HCT116 (cell line): ENCODE data around the gene AUTS2. TPM values are rescaled to one million over a fixed set of nuclear protein-coding genes. Genes with fewer than 3 reads are reported as not detected.

Experiments
- ATAC-seq: fragments of 200-7000 bp; cut with Tn5 transposase; 2 replicates; pipeline ENCODE4 v1.9.1; 2020; ENCODE audit warnings: mild to moderate bottlenecking, moderate library complexity
- BruUV-seq: library from RNA; stranded (reverse); fragments of 400-500 nt; replicated peaks from 2 replicates; lab custom pipeline; 2021; lab: Mats Ljungman, UMichigan
- CTCF ChIA-PET: fragments of 300-600 bp; sonication (Branson Sonifier 250); formaldehyde crosslinking; loops from one replicate; lab custom pipeline; 2021; ENCODE audit warnings: antibody characterized with exemption; lab: Charles Lee
- POLR2A ChIA-PET: fragments of 300-600, 350-600 bp; sonication (Branson Sonifier 250); formaldehyde crosslinking; loops from one replicate; lab custom pipeline; 2021; ENCODE audit warnings: antibody characterized with exemption; lab: Charles Lee
- RAD21 ChIA-PET, 2 experiments: fragments of 300-600 bp; sonication (Branson Sonifier 250); formaldehyde crosslinking; loops; one replicate each; lab custom pipeline; 2023; ENCODE audit warnings: low total read pairs in 2 of 2; ENCODE audit not compliant: uncharacterized antibody in 2 of 2, unreplicated experiment in 2 of 2, low non-redundant PET in 1 of 2; lab: Charles Lee
- DNase-seq: peaks from one replicate; pipeline ENCODE4 v3.0.0-alpha.2; 2010; ENCODE audit warnings: low read depth, low spot score
- H2AFZ ChIP-seq: fragments of 200-600 bp; shearing (Covaris generic), sonication (generic); 2 replicates; pipeline ENCODE4 v1.6.1; 2017; ENCODE audit warnings: low read depth, mixed run types, mixed read lengths, antibody characterized with exemption, low read length; ENCODE audit not compliant: poor library complexity, severe bottlenecking
- H3K27ac ChIP-seq: 2 replicates; pipeline ENCODE4 v1.5.1; 2012; ENCODE audit warnings: low read depth, low read length
- H3K27me3 ChIP-seq: fragments of 200-600 bp; sonication (generic); 2 replicates; pipeline ENCODE4 v1.6.1; 2016; ENCODE audit warnings: mixed run types, low read length, mixed read lengths; ENCODE audit not compliant: insufficient read depth
- H3K36me3 ChIP-seq, 2 experiments: fragments of 200-500 bp in 1 of 2; fragments of 200-600 bp in 1 of 2; sonication (Bioruptor generic) in 1 of 2; sonication (generic) in 1 of 2; 2 replicates each; pipeline versions ENCODE4 v1.5.1 to v1.6.1; 2014 to 2016; ENCODE audit warnings: low read length in 2 of 2, inconsistent platforms in 1 of 2, mixed read lengths in 1 of 2, mixed run types in 1 of 2; ENCODE audit not compliant: insufficient read depth in 2 of 2, control insufficient read depth in 1 of 2
- H3K4me1 ChIP-seq, 2 experiments: fragments of 200-600 bp in 1 of 2; sonication (generic) in 1 of 2; 2 replicates each; pipeline versions ENCODE4 v1.5.1 to v1.6.1; 2012 to 2017; ENCODE audit warnings: low read length in 2 of 2, inconsistent platforms in 1 of 2, mild to moderate bottlenecking in 1 of 2, mixed read lengths in 1 of 2, mixed run types in 1 of 2, moderate library complexity in 1 of 2; ENCODE audit not compliant: insufficient read depth in 2 of 2, control insufficient read depth in 1 of 2
- H3K4me2 ChIP-seq: fragments of 200-600 bp; sonication (generic); 2 replicates; pipeline ENCODE4 v1.6.1; 2017; ENCODE audit warnings: mixed run types, low read length, mixed read lengths
- H3K4me3 ChIP-seq, 2 experiments: fragments of 200-600 bp in 1 of 2; sonication (generic) in 1 of 2; replicated peaks in 1 of 2; 2 replicates each; pipeline ENCODE4 v1.5.1; 2011 to 2016; ENCODE audit warnings: low read length in 2 of 2, control low read depth in 1 of 2, low read depth in 1 of 2, mild to moderate bottlenecking in 1 of 2, mixed read lengths in 1 of 2, mixed run types in 1 of 2
- H3K79me2 ChIP-seq: fragments of 200-600 bp; sonication (generic); 2 replicates; pipeline ENCODE4 v1.6.1; 2017; ENCODE audit warnings: mild to moderate bottlenecking, mixed run types, low read length, moderate library complexity, mixed read lengths; ENCODE audit not compliant: insufficient read depth
- H3K9ac ChIP-seq: fragments of 200-600 bp; sonication (generic); 2 replicates; pipeline ENCODE4 v1.6.1; 2016; ENCODE audit warnings: low read length, mixed read lengths
- H3K9me2 ChIP-seq: fragments of 200-600 bp; sonication (generic), shearing (Covaris generic); 2 replicates; pipeline ENCODE4 v1.6.1; 2017; ENCODE audit warnings: mixed run types, mild to moderate bottlenecking, moderate library complexity; ENCODE audit not compliant: insufficient read depth
- H3K9me3 ChIP-seq, 2 experiments: fragments of 200-500 bp in 1 of 2; fragments of 200-600 bp in 1 of 2; sonication (Bioruptor generic) in 1 of 2; sonication (generic) in 1 of 2; 2 replicates each; pipeline ENCODE4 v1.6.1; 2014 to 2017; ENCODE audit warnings: low read length in 2 of 2, mixed read lengths in 2 of 2, inconsistent platforms in 1 of 2, low read depth in 1 of 2, mild to moderate bottlenecking in 1 of 2, mixed run types in 1 of 2, moderate library complexity in 1 of 2; ENCODE audit not compliant: control insufficient read depth in 1 of 2, insufficient read depth in 1 of 2
- H4K20me1 ChIP-seq: fragments of 200-600 bp; sonication (generic), shearing (Covaris generic); 2 replicates; pipeline ENCODE4 v1.6.1; 2017; ENCODE audit warnings: mixed run types, mild to moderate bottlenecking, moderate library complexity; ENCODE audit not compliant: insufficient read depth
- CBX3 ChIP-seq: IDR thresholded peaks from 2 replicates; pipeline ENCODE4 v1.6.1; 2012; ENCODE audit warnings: low read depth
- CEBPB ChIP-seq: IDR thresholded peaks from 2 replicates; pipeline ENCODE4 v1.6.1; 2012; ENCODE audit warnings: low read depth
- EGR1 ChIP-seq: IDR thresholded peaks from 2 replicates; pipeline ENCODE4 v1.6.1; 2012; ENCODE audit warnings: low read depth
- POLR2AphosphoS5 ChIP-seq: IDR thresholded peaks from 2 replicates; pipeline ENCODE4 v1.6.1; 2011; ENCODE audit warnings: mild to moderate bottlenecking, low read depth, low read length, moderate library complexity
- RAD21 ChIP-seq: IDR thresholded peaks from 2 replicates; pipeline ENCODE4 v1.6.1; 2012; ENCODE audit warnings: low read depth, mild to moderate bottlenecking
- SRF ChIP-seq: IDR thresholded peaks from 2 replicates; pipeline ENCODE4 v1.6.1; 2012; ENCODE audit warnings: low read depth
- TCF7L2 ChIP-seq: IDR thresholded peaks from 2 replicates; pipeline ENCODE4 v1.7.0; 2011; ENCODE audit warnings: borderline replicate concordance, inconsistent platforms; ENCODE audit not compliant: insufficient read depth, insufficient read length; ENCODE audit errors: extremely low read depth
- ZNF274 ChIP-seq: fragments of 200-500 bp; sonication (Bioruptor generic); IDR thresholded peaks from 2 replicates; pipeline ENCODE4 v1.6.1; 2014; ENCODE audit warnings: mild to moderate bottlenecking, low read depth, low read length, inconsistent platforms
- intact Hi-C: fragments of 100-400 bp; cut with micrococcal nuclease; formaldehyde crosslinking; loops from 2 replicates; pipeline ENCODE4 v1.10.0; 2022
- total RNA-seq: library from RNA; stranded (reverse); gene quantifications from one replicate; pipeline ENCODE4 v1.2.1, GENCODE V29; 2021; ENCODE audit not compliant: unreplicated experiment
- TF ChIP-seq, protein P1 (sequence below): IDR thresholded peaks from 2 replicates; pipeline ENCODE4 v1.6.1; 2012; ENCODE audit warnings: low read depth
- TF ChIP-seq, protein P2 (sequence below): IDR thresholded peaks from 2 replicates; pipeline ENCODE4 v1.6.1; 2012
- TF ChIP-seq, protein P3 (sequence below): IDR thresholded peaks from 2 replicates; pipeline ENCODE4 v1.6.1; 2011; ENCODE audit warnings: mild to moderate bottlenecking, low read length, moderate library complexity; ENCODE audit not compliant: insufficient replicate concordance; ENCODE audit errors: extremely low read depth
- TF ChIP-seq, protein P4 (sequence below), 3 experiments: fragments of 200-600 bp in 1 of 3; sonication (generic) in 1 of 3; IDR thresholded peaks in 2 of 3; conservative IDR thresholded peaks in 1 of 3; 2 replicates each; pipeline ENCODE4 v1.5.1; 2012 to 2017; ENCODE audit warnings: low read depth in 2 of 3, low read length in 2 of 3, antibody characterized with exemption in 1 of 3, borderline replicate concordance in 1 of 3, control low read depth in 1 of 3, mild to moderate bottlenecking in 1 of 3, mixed read lengths in 1 of 3, mixed run types in 1 of 3, moderate library complexity in 1 of 3; ENCODE audit not compliant: insufficient read depth in 1 of 3

The AUTS2 gene
- total RNA-seq, 1 experiment from 2014 or later: 0.93 TPM

DNA sequence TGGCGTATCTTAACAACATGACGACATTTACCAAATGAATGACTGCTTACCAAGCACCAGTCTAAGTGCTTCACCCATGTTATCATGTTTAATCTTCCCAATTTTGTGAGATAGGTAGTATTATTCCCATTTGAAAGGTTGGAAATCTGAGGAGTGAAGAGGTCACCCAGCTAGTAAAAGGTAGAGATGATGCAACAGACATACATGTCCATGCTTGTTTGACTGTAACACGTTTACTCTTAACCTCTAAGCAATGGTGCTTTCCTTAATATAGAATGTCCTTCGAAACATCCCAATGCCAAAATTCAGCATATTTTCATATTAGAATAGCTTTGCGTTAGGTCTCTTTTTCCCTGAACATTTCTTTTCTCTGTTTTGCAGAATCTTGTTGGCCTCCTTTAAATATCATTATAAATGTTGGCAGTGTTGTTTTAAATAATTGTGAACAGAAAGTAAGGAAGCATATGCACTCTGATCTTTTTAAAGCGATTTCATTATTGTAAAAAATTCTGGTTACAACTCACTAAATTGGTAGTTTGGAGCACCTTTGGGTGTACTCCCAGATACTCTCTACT lies 722.8 kb downstream of the AUTS2 start (continued):
- no peak for TF ChIP-seq RAD21

DNA sequence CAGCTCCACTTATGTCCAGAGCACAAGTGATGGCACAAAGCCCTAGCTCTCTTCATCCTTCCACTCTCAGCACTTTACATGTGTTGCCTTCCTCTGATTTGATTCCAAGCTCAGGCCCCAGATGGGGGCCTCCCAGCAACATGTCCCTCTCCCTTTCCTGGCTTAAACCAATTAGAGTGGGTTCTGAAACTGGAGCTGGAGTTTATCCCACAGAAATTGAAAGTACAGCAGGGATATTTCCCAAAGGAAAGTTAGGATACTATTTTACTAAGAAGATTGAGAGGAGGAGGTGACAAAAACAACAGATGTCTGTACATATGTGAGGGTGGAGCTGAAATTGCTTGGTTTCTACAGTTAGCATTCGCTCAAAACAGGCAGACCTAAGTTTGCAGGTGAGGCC lies 724.6 kb downstream of the AUTS2 start:
- no peak for DNase-seq
- ChIA-PET POLR2A (no interaction called here), RAD21 (no interaction called here), CTCF (no interaction called here)
- Histone ChIP-seq H3K9ac (no peak overlapping the region), H3K4me1 (no peaks in the 10 kb centered on the region), H2AFZ (no peak overlapping the region), H3K4me2 (no peak overlapping the region), H3K36me3 (no peaks in the 10 kb centered on the region), H4K20me1 (no peaks in the 10 kb centered on the region), H3K27ac (no peak overlapping the region), H3K27me3 (no peaks in the 10 kb centered on the region), H3K79me2 (no peaks in the 10 kb centered on the region), H3K9me3 (peaks cover 0 to 44% of the 10 kb centered on the region in 2 experiments; a peak in 2 of 4 replicates), H3K9me2 (no peaks in the 10 kb centered on the region), H3K4me3 (no peak overlapping the region)
- no peak for ATAC-seq
- no TSS peak for BruUV-seq
- intact Hi-C loops: no loop called here
- TF ChIP-seq CEBPB (no peak), POLR2AphosphoS5 (no peak), RAD21 (no peak), CBX3 (no peak), EGR1 (no peak), TCF7L2 (no peak), SRF (no peak), ZNF274 (no peak)
- TF ChIP-seq, protein P1, sequence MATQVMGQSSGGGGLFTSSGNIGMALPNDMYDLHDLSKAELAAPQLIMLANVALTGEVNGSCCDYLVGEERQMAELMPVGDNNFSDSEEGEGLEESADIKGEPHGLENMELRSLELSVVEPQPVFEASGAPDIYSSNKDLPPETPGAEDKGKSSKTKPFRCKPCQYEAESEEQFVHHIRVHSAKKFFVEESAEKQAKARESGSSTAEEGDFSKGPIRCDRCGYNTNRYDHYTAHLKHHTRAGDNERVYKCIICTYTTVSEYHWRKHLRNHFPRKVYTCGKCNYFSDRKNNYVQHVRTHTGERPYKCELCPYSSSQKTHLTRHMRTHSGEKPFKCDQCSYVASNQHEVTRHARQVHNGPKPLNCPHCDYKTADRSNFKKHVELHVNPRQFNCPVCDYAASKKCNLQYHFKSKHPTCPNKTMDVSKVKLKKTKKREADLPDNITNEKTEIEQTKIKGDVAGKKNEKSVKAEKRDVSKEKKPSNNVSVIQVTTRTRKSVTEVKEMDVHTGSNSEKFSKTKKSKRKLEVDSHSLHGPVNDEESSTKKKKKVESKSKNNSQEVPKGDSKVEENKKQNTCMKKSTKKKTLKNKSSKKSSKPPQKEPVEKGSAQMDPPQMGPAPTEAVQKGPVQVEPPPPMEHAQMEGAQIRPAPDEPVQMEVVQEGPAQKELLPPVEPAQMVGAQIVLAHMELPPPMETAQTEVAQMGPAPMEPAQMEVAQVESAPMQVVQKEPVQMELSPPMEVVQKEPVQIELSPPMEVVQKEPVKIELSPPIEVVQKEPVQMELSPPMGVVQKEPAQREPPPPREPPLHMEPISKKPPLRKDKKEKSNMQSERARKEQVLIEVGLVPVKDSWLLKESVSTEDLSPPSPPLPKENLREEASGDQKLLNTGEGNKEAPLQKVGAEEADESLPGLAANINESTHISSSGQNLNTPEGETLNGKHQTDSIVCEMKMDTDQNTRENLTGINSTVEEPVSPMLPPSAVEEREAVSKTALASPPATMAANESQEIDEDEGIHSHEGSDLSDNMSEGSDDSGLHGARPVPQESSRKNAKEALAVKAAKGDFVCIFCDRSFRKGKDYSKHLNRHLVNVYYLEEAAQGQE: no peak
- TF ChIP-seq, protein P2, sequence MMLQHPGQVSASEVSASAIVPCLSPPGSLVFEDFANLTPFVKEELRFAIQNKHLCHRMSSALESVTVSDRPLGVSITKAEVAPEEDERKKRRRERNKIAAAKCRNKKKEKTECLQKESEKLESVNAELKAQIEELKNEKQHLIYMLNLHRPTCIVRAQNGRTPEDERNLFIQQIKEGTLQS: no peak
- TF ChIP-seq, protein P3, sequence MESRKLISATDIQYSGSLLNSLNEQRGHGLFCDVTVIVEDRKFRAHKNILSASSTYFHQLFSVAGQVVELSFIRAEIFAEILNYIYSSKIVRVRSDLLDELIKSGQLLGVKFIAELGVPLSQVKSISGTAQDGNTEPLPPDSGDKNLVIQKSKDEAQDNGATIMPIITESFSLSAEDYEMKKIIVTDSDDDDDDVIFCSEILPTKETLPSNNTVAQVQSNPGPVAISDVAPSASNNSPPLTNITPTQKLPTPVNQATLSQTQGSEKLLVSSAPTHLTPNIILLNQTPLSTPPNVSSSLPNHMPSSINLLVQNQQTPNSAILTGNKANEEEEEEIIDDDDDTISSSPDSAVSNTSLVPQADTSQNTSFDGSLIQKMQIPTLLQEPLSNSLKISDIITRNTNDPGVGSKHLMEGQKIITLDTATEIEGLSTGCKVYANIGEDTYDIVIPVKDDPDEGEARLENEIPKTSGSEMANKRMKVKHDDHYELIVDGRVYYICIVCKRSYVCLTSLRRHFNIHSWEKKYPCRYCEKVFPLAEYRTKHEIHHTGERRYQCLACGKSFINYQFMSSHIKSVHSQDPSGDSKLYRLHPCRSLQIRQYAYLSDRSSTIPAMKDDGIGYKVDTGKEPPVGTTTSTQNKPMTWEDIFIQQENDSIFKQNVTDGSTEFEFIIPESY: no peak
- TF ChIP-seq, protein P4, sequence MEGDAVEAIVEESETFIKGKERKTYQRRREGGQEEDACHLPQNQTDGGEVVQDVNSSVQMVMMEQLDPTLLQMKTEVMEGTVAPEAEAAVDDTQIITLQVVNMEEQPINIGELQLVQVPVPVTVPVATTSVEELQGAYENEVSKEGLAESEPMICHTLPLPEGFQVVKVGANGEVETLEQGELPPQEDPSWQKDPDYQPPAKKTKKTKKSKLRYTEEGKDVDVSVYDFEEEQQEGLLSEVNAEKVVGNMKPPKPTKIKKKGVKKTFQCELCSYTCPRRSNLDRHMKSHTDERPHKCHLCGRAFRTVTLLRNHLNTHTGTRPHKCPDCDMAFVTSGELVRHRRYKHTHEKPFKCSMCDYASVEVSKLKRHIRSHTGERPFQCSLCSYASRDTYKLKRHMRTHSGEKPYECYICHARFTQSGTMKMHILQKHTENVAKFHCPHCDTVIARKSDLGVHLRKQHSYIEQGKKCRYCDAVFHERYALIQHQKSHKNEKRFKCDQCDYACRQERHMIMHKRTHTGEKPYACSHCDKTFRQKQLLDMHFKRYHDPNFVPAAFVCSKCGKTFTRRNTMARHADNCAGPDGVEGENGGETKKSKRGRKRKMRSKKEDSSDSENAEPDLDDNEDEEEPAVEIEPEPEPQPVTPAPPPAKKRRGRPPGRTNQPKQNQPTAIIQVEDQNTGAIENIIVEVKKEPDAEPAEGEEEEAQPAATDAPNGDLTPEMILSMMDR (IDR thresholded peaks at IDR 0.05 in 2 of 3, conservative IDR thresholded peaks at IDR 0.05 in 1 of 3; ENCODE audit: borderline replicate concordance in 1 of 3, insufficient read depth in 1 of 3, low read depth in 2 of 3, low read length in 2 of 3): no peak
- TF ChIP-seq, all 23 proteins: peak for 0
